ENCODE measurements around the gene UNC5A.

UNC5A gene

DNA sequence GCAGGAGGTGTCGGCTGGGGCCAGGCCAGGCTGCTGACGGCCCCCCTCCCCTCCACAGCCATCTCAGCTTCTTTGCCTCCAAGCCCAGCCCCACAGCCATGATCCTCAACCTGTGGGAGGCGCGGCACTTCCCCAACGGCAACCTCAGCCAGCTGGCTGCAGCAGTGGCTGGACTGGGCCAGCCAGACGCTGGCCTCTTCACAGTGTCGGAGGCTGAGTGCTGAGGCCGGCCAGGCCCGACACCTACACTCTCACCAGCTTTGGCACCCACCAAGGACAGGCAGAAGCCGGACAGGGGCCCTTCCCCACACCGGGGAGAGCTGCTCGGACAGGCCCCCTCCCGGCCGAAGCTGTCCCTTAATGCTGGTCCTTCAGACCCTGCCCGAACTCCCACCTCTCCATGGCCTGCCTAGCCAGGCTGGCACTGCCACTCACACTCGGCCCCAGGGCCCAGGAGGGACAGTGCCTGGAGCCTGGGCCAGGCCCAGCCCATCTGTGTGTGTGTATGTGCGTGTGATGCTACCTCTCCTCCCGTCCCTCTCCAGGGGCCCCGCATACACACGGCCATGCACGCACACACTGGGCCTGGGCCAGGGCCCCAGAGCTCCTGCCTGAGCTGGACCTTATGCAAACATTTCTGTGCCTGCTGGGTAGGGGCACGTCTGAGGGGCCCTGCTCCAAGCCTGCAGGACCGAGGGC lies 69.5 kb downstream of the UNC5A start:
- H3K4me3 ChIP-seq (ENCODE audit: control insufficient read depth, low read depth, low read length) = no peak overlapping the region
- DNase-seq (ENCODE audit: low read depth) = no peak
- TF ChIP-seq, protein P1, sequence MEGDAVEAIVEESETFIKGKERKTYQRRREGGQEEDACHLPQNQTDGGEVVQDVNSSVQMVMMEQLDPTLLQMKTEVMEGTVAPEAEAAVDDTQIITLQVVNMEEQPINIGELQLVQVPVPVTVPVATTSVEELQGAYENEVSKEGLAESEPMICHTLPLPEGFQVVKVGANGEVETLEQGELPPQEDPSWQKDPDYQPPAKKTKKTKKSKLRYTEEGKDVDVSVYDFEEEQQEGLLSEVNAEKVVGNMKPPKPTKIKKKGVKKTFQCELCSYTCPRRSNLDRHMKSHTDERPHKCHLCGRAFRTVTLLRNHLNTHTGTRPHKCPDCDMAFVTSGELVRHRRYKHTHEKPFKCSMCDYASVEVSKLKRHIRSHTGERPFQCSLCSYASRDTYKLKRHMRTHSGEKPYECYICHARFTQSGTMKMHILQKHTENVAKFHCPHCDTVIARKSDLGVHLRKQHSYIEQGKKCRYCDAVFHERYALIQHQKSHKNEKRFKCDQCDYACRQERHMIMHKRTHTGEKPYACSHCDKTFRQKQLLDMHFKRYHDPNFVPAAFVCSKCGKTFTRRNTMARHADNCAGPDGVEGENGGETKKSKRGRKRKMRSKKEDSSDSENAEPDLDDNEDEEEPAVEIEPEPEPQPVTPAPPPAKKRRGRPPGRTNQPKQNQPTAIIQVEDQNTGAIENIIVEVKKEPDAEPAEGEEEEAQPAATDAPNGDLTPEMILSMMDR (IDR thresholded peaks at IDR 0.05; ENCODE audit: control insufficient read depth, insufficient read depth, low read depth, low read length, missing control alignments) = no peak

DNA sequence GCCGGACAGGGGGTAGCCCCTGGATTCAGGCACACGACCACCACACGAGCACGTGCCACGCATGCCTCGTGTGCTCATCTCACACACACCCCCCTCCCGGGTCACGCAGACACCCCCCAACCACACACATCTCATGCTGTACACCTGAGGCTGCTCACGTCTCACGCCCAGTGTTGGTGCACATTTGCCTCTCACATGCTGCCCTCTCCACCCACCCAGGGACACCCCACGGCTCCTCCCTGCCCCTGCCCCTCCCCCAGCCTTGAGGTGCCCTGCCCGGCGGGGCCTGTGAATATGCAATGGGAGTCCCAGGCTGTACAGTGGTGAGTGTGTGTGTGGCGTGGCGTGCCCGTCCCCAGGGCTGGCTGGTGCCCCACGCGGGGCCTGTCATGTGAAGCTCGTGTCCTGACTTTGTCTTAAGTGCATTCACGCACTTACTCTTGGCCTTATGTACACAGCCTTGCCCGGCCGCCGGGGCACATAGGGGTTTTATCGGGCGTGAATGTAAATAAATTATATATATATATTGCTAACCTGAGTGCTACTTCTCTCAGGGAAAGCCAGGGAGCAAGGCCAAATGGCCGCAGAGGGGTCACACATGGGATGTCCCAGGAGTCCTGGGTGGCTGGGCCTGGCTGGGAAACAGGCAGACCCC lies 70.1 kb downstream of the UNC5A start:
- no peak for DNase-seq (ENCODE audit: low read depth)
- no peak overlapping the region for H3K4me3 ChIP-seq (ENCODE audit: control insufficient read depth, low read depth, low read length)
- TF ChIP-seq, protein P1 (IDR thresholded peaks at IDR 0.05; ENCODE audit: control insufficient read depth, insufficient read depth, low read depth, low read length, missing control alignments) = no peak

- no peak overlapping the region for H3K4me3 ChIP-seq (ENCODE audit: control insufficient read depth, low read depth, low read length)
- no peak for DNase-seq (ENCODE audit: low read depth)
- TF ChIP-seq, protein P1 (IDR thresholded peaks at IDR 0.05; ENCODE audit: control insufficient read depth, insufficient read depth, low read depth, low read length, missing control alignments) = no peak
These were observed 70.8 kb downstream of the UNC5A start for GRCh38 chr5:176881021-176881749.

DNA sequence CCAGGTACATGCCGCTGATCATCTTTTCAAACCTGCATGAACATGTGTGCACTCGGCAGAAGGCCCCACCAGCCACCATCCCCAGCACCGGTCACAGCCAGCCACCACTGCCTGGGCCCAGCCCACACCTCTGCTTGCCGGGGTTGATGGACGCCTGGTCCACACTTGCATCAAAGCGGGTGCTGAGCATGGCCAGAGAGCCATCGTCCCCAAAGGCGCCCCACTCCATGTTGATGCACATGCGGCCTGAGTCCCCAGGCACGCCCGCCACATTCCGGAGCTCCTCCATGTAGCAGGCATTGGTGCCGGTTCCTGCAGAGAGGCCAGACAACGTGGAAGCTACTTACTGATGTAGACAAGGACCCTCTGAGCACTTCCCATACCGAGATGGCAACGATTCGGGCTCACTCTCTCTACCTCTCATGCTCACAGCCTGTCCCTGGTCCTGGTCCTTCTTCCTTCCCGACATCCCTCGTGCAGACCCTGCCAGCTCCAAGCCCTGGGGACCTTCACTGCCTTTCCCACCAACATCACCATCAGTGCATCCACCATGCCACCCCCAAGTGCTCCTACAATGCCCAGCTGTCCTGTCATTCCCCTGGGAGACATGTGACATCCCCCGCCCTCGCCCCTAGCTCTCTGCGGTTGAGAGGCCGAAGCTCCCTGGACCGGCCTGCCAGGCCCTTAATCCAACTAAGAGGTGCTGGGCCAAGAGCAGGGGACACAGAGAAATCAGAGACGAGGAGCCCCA lies 71.6 kb downstream of the UNC5A start:
- TF ChIP-seq, protein P1 (IDR thresholded peaks at IDR 0.05; ENCODE audit: control insufficient read depth, insufficient read depth, low read depth, low read length, missing control alignments) = no peak
- DNase-seq (ENCODE audit: low read depth) = no peak
- no peak overlapping the region for H3K4me3 ChIP-seq (ENCODE audit: control insufficient read depth, low read depth, low read length)

GRCh38 chr5:176882567-176882903 lies 72.2 kb downstream of the UNC5A start:
- TF ChIP-seq, protein P1 (IDR thresholded peaks at IDR 0.05; ENCODE audit: control insufficient read depth, insufficient read depth, low read depth, low read length, missing control alignments) = no peak
- no peak for DNase-seq (ENCODE audit: low read depth)

More at GRCh38 chr5:176882567-176882903, 72.2 kb downstream of the UNC5A start:
- no peak overlapping the region for H3K4me3 ChIP-seq (ENCODE audit: control insufficient read depth, low read depth, low read length)

Measured in AG09309 (cell line).